Colon (tissue), 2 donors: ENCODE measurements around the gene DUSP2.

ENCODE experiments used
- FAIRE-seq: peaks from 2 replicates; lab custom pipeline; 2012; peaks lifted over from hg19 to GRCh38; lab: Jason Lieb, UNC
- donor health status: control.
- donor health status: control.

The DUSP2 gene

DNA sequence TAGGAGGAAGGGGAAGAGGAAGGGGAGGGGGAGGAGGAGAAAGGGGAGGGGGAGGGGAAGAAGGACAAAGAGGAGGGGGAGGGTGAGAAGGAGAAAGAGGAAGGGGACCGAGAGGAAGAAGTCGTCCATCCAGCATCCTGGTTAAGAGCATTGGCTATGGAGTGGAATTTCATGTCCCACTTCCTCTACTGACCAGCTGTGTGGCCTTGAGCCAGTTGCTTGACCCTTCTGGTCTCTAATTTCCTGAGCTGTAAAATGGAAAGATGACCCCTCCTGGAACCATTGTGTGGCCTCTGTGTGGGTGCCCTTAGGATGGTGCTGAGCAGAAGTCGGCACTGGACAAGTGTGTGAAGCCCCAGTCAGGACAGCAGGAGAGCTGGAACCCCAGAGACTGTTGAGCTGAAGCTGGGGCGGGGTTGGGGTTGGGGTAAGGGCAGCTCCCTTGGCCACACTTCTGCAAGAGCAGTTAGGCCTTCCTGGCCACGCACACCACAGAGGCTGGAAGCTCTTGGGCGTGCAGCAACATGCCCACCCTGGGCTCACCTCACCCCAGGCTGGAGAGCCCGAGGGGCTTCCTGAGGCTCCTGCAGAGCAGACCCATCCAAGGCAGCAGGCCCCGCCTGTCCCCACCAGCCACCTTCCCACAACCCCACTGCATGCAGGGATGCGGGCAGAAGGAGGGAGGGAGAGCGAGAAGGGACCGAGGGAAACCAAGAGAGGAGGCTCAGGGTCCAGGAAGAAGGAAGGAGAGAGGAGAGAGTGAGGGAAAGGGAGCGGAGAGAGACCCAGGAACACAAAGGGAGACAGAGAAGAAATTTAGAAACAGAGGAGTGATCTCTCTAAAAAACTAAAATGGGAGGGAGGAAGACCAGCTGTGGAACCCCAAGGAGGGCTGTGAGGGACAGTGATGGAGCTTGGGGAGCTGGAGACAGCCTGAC lies 45.1 kb downstream of the DUSP2 start:
- no peak for FAIRE-seq

DNA sequence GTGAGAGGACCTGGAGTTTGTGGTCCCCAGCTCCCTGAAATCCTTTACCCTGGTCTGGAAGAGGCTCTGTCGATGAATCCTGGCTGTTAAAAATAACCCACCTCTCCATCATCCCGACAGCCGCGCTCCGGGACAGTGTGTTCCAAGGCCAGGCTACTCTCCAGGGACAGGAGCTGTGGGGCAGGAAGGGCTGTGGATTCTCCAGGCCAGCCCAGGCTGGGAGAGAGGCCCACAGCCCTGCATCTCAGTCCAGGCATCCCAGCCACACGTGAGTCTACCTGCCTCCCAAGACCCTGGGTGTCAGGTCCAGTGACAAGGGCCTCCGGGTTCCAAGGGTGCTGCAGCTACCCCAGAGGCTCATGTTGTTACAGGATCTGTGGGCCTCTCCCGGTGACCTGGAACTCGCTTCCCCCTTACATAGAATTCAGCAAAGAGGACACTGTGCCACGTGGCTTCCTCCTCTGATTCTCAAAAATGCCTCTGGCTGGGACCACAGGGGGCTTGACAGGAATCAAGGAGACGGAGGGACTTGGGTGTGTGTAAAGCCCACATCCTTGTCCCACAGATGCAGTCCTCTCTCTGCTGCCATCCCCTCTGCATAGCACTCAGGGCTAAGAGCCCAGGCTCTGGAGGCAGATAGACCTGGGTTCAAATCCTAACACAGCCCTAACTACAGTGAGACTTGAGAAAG lies 46.2 kb downstream of the DUSP2 start:
- no peak for FAIRE-seq

DNA sequence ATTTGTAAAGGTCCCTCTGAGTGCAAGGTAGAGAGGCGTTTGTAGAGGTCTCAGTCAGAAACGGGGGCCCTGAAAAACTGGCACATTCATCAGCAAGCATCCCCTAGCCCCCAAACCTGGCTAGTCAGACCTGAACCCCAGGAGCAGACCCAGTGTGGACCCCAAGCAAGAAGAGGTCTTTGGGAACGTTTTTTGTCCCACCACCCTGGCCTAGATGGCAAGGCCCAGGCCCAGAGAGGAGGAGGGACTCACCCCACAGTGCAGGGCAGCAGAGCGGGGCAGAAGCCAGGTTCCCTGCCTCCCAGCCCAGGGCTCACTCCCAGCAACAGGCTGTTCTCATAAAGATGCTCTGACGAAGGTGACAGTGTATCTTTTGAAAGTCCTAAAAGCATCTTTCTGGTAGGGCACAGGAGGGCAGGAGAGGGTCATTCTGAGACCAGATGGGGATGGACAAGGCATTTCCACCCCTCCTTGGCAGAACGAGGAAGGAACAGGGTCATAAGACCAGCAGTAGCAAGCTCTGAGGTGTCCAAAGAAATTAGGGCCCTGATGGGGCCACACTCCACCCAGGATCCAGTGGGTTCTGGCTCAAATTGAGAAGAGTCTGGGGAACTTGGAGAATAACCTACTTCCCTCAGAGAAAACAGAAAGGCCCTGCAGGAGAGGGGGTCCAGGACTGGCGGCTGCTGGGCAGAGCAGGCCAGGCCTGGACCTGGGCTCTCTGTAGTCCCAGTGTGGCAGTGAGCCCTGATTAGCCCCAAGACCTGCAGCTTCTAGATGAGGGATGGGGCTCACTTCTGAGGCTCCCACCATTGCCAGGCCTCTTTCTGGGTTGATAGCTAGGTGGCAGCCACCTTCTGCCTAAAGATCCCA lies 47.1 kb downstream of the DUSP2 start:
- FAIRE-seq: no peak

DNA sequence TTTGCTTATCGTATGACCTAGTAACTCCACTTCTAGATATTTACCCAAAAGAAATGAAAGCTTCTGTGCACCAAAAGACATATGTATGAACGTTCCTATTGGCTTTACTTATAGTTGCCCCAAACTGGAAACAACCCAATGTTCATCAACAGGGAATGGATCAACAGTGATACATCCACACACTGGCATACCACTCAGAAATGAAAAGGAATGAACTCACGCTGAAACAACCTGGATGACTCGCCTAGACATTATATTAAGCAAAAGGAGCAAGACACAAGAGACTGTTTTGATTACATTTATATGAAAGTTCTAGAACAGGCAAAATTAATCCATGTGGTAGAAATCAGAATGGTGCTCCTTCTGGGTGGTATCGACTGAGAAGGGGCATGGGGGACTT lies 47.8 kb downstream of the DUSP2 start:
- no peak for FAIRE-seq

DNA sequence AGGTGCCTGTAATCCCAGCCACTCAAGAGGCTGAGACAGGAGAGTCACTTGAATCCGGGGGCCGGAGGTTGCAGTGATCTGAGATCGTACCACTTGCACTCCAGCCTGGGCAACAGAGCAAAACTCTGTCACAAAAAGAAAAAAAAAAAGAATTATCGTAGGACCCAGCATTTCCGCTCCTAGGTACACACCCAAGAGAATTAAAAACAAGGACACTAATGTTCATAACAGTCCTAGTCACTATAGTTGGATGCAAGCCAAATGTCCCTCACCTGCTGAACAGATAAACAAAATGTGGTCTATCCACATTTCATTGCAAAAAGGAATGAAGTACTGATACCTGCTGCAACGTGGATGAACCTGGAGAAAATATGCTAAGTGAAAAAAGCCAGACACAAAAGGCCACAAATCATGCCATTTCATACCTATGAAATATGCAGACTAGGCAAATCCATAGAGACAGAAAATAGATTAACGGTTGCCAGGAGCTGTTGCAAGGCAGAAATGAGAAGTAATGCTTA lies 50.1 kb downstream of the DUSP2 start:
- FAIRE-seq: no peak

DNA sequence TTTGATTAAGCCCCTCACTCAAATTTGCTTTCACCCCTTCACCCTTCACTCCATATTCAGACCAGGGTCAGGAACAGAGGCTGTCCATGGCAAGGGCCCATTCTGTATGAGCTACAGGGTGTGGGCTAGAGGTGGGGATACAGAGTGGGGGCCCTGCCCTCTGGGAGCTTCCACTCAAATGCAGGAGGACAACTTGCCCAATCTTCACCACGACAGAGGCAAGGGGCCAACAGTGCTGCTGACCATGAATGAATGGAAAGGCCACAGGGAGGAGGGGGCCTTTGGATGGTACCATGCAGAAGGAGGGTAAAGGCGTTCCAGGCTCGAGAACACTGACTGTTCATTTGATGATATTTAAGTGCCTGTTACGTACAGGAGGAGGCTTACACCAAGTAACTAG lies 51.7 kb downstream of the DUSP2 start:
- FAIRE-seq: no peak
